ENCODE measurements around the gene ATP11A.
"Not testable (repeated sequence)": the region's sequence is repeated elsewhere in the genome, so short reads cannot be mapped to it uniquely, and the experiment has no call there.

Gene ATP11A

DNA sequence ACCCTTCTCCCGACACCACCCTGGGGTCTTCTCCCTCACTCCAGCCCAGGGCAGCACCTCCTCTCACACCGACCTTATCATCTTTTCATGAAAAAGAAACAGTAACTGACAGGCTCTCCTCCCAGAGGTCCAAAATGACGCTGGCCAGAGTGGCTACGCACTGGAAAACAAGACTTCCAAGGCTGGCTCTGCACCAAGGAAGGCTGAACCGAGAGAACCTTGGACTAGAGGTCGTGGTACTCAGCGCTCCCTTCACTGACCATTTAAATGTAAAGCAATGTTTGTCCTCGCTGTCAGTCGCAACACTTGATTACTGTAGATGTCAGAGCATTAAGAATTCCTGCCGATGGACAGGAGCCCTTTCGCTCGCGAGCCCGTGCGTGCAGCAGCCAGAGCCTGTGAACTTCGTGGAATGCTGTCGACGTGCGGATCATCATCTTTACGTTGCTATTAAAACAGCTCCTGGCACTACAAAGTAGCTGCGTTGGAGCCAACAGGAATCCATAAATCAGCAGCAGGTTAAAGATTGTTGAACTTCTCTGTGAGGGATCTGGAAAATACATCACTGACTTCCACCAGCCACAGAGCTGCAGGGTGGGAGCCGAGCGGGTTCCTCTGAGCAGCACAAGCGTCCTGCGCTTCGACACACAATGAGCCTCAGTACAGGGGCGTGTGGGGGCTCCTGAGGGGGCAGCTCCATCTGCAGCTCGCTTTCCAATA lies 153.7 kb downstream of the ATP11A start:
- DNase-seq, result no peak

- no peak for DNase-seq
Measured at GRCh38 chr13:112844411-112844810, 154.6 kb downstream of the ATP11A start.

DNA sequence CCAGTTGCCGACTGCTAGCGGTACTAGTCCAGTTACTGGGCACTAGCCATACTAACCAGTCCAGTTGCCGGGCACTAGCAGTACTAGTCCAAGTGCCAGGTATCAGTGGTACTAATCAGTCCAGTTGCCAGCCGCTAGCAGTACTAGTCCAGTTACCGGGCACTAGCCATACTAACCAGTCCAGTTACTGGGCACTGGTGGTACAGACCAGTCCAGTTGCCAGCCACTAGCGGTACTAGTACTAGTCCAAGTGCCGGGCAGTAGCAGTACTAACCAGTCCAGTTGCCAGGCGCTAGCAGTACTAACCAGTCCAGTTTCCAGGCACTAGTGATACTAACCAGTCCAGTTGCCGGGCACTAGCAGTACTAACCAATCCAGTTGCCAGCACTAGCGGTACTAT lies 155.0 kb downstream of the ATP11A start:
- DNase-seq, result no peak

DNA sequence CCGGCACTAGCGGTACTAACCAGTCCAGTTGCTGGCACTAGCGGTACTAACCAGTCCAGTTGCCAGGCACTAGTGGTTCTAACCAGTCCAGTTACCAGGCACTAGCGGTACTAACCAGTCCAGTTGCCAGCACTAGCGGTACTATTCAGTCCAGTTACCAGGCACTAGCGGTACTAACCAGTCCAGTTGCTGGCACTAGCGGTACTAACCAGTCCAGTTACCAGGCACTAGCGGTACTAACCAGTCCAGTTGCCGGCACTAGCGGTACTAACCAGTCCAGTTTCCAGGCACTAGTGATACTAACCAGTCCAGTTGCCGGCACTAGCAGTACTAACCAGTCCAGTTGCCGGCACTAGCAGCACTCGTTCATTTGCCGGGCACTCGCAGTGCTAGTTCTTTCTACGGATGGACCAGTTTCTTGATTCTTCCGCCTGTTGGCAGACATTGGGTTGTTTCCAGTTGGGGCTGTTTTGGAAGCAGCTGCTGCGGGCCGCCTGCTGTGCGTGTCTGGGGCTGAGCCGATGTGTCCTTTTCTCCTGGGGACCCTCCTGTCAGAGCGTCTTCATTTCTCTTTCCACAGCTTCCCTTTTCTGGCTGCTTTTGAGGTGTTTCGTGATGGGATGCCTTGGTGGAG lies 155.8 kb downstream of the ATP11A start:
- no peak for DNase-seq

DNA sequence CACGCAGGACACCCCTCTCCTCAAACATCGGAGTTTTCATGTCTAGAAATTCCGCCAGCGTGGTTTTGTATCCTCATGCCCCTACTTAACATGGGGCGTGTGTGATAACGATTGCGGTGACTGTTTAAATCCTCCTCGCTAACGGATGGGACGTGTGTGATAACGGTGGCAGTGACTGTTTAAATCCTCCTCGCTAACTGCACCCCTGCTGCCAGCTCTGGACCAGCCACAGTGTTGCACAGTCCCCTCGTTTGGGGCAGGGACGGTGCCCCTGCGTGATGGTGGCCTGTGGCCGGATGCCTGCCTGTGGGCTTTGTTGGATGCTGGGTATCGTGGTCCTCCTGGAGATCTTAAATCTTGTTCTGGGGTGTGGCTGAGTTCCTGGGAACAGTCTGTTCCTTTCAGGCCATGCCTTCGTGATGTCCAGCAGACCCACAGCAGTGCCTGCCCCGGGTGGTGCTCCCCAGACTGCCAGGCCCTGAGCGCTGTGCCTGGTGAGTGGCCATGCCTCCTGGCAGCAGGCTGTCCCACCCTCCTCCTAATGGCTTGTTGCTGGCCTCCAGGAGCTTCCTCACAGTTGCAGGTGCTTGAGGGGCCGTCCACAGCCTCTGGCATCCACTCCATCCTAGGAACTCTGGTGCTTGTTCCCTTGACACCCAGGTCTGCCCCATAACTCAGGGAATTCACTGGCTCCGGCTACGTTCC lies 156.7 kb downstream of the ATP11A start:
- DNase-seq, result no peak

DNA sequence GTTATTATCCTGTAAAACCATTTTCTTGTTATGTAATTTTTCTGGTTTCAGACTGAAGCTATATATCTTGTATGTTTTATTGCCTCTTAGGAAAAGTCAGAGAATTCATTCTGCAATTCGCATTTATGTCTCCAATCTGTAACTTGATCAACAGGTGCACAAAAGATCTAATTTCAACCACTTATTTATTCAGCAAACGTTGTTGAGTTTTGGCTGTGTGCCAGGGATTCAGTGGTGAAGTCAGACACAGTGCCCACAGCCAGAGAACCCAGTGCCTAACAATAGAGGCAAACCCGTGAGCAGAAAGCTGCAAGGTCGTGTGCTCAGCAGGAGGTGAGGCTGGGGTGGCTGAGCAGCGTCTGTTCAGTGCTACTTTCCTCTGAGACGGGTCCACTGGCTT lies 159.7 kb downstream of the ATP11A start:
- DNase-seq, result no peak

DNA sequence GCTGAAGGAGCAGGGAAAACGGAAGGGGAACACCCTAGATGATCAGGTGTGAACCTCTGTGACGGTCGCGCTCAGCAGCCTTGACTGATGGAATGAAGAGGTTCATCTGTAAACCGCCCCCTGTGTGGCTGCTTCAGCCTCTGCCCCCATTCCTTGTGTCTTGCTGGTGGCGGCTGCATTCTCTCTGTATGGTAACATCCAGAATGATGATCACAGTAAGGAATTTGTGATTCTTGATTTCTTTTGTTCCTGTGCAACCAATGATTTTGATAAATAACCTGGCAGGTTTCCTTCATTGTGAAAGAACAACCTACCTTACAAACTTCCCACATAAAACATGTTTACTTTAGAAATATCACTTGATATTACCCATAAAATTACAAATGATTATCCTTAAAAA lies 160.4 kb downstream of the ATP11A start:
- no peak for DNase-seq

DNA sequence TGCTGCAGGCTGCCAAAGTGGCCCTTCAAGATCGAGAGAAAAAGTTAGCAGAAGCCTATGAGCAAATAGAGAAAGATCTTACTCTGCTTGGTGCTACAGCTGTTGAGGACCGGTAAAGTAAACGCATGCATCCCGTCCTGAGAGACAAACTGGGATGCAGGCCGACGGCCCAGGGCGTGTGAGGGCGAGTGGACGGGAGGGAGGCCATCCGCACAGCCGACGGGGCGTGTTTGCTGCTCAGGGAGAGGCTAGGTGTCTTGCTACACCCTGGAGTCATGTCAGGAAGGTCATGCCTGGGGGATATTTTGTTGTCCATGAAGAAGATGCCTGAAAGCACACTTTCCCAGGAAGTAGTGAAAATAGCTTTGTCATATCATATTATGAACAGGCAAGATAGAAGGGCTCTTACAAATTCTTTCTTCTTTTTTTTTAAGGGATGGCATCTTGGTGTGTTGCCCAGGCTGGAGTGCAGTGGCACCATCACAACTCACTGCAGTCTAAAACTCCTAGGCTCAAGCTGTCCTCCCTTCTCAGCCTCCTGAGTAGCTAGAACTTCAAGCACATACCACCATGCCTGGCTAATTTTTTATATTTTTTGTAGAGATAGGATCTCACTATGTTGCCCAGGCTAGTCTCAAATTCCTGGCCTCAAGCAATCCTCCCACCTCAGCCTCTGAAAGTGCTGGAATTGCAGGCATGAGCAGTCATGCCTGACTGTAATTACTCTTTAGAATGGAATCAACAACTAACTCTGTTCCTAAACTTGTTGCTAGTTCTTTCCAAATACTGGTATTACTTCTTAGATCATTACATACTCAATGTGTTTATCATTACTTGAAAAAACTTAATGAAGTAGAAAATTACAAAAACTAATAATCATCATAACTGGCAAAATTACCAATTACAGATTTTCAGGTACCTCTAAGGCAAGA lies 161.5 kb downstream of the ATP11A start:
- no peak for DNase-seq

DNA sequence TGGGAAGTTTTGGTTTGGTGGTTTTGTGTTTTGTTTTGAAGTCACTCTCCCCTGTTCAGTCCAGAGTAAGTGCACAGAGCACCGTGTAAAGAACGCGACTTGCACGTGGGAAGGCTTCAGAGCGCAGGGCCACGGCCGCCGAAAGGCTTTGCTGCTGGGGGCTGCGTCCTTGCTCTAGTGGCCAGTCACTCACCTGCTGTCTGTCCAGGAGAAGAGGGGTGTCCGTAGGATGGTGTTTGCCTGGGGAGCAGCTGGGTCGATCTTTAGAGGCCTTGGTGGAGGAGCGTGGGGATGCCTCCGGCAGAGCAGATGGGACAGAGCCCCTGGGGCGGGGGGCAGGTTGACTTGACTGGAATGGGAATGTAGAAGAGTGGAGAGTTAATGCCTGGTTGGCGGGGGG lies 162.6 kb downstream of the ATP11A start:
- no peak for DNase-seq

DNA sequence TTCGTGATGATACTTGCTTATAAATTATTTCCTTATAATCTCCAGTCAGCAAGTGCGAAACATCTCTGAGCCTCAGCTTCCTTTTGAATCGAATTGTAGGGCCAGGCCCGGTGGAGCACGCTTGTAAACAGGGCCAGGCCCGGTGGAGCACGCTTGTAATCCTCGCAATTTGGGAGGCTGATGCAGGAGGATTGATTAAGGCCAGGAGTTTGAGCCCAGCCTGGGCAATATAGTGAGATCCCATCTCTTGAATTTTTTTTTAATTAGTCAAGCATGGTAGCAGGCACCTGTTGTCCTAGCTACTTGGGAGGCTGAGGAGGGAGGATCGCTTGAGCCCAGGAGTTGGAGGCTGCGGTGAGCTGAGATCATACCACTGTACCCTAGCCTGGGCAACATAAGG lies 163.0 kb downstream of the ATP11A start:
- no peak for DNase-seq

DNA sequence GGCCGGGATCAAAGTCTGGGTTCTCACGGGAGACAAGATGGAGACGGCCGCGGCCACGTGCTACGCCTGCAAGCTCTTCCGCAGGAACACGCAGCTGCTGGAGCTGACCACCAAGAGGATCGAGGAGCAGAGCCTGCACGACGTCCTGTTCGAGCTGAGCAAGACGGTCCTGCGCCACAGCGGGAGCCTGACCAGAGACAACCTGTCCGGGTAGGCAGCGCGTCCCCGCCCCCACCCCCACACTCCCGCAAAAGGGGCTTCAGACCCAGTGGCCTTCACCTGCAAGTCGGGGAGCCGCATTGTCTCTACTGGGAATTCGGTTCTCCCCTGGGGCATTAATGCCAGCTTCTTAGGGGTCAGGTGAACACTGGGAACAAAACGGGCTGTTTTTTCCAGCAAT lies 164.5 kb downstream of the ATP11A start:
- no peak for DNase-seq

GRCh38 chr13:112855859-112856258 lies 166.0 kb downstream of the ATP11A start:
- no peak for DNase-seq

- DNase-seq, result no peak
Measured at GRCh38 chr13:112857914-112858490, 168.2 kb downstream of the ATP11A start.

GRCh38 chr13:112859128-112859816 lies 169.4 kb downstream of the ATP11A start:
- DNase-seq, result no peak

GRCh38 chr13:112859817-112860190 lies 170.0 kb downstream of the ATP11A start:
- DNase-seq, result no peak

DNA sequence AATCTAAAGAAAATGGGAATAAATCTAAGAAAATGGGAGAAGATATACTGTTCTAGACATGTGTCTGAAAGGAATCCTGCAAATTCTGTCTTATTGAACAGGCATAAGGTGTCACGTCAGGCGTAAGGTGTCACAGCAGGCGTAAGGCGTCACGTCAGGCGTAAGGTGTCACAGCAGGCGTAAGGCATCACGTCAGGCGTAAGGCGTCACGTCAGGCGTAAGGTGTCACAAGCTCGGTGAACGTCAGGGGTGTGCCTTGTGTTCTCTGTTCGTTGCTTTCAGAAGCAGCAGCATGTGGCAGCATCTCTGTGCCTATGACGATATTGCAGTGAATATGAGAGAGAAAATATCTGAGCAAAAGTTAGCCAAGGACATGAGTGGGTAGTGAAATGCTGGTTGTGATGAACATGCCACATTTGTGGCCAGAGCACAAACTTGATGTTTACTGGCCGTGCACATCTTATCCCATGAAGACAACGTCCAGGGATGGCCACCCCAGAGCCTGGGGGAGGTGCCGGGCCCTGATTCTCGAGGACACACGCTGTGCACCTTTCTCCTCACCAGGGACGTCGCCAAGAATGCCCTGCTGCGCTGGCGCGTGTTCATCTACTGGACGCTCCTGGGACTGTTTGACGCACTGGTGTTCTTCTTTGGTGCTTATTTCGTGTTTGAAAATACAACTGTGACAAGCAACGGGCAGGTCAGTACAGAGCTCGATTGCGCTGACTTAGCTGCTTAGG lies 172.2 kb downstream of the ATP11A start:
- DNase-seq, result no peak

DNA sequence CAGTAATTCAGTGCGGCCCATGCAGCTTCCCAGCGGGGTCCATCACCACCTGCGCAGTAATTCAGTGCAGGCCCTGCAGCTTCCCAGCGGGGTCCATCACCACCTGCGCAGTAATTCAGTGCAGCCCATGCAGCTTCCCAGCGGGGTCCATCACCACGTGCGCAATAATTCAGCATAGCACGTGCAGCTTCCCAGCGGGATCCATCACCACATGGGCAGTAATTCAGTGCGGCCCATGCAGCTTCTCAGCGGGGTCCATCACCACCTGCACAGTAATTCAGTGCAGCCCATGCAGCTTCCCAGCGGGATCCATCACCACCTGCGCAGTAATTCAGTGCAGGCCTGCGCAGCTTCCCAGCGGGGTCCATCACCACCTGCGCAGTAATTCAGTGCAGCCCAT lies 173.5 kb downstream of the ATP11A start:
- not testable (repeated sequence) for DNase-seq

- not testable (repeated sequence) for DNase-seq
Measured at GRCh38 chr13:112865478-112865877, 175.6 kb downstream of the ATP11A start.

DNA sequence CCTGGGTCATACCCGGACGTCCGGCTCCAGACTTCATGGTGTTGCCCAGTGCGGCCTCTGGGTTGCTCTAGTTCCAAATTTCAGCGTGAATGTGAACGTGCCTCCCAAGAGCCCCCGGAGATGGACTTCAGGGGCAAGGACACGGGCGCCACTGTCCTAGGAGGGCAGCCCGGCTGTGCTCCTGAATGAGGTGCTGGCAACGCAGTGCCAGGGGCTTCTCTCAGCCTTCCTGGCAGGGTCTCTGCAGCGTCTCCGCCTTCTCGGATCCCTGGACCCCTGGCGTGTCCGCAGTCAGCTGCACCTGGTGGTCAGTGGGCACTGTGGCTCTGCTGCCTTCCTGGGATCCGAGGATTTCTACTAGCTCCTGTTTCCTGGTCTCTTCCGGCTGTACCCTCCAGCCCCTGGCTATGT lies 177.5 kb downstream of the ATP11A start:
- no peak for DNase-seq

- DNase-seq, result no peak
Measured at GRCh38 chr13:112868308-112868707, 178.5 kb downstream of the ATP11A start.

Measured in CD4-positive, alpha-beta T cell treated with Interleukin-6 for 4 hours (primary cell).